GM21528 (cell line): ENCODE data around the gene NAT9.

ENCODE experiments used
- ATAC-seq: cut with Tn5 transposase; IDR thresholded peaks from one replicate; pipeline ENCODE4 v1.9.1; 2021; ENCODE audit warnings: mild to moderate bottlenecking, moderate library complexity; ENCODE audit not compliant: unreplicated experiment, low FRiP score

NAT9 gene, protein sequence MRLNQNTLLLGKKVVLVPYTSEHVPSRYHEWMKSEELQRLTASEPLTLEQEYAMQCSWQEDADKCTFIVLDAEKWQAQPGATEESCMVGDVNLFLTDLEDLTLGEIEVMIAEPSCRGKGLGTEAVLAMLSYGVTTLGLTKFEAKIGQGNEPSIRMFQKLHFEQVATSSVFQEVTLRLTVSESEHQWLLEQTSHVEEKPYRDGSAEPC

DNA sequence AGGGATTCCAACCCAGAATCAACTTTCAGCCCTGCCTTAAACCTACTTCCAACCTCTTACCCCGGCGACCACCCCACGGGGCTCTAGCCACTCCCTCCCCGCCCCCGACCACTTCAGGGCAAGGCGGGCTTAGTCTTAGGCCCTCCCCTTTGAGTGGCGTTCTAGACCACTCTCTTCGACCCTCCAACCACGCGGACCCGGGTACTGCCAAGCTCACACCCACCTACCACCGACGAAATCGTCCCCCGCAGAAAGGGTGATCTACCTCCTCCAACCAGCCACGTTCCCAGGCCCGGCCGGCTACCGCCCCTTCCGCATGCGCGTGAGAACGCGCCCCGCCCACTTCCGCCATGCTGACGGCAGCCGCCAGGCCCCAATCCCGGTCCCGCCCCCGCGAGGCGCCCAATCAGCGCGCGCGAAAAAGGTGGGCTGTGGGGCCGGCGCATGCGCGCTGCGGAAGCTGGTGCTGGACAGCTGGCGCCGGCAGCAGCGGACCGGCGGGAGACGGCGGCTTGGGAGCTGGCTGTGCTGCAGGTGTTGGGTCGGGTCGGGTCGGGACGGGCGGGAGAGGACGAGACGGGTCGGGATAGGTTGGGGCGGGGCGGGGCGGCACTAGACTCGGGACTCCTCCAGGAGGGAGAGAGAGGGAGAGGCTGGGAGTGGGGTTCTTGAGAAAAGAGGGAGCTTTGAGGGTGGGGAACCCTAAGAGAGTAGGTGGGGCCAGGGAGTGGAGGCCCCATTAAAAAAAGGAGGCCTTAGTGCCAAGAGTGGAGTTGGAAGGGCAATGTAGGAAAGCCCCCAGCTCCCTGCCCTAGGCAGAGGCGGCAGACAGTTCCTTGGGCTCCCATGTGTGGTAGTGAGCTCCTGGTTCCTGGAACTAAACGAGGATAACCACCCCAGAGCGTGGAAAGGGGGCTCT lies at the start of gene NAT9:
Gene NAT9, minus strand, starts transcription at position 302 of the 919 bp plus-strand sequence. CDS start 647 bp downstream, outside the sequence.
- ATAC-seq, result peak; percentile 71

DNA sequence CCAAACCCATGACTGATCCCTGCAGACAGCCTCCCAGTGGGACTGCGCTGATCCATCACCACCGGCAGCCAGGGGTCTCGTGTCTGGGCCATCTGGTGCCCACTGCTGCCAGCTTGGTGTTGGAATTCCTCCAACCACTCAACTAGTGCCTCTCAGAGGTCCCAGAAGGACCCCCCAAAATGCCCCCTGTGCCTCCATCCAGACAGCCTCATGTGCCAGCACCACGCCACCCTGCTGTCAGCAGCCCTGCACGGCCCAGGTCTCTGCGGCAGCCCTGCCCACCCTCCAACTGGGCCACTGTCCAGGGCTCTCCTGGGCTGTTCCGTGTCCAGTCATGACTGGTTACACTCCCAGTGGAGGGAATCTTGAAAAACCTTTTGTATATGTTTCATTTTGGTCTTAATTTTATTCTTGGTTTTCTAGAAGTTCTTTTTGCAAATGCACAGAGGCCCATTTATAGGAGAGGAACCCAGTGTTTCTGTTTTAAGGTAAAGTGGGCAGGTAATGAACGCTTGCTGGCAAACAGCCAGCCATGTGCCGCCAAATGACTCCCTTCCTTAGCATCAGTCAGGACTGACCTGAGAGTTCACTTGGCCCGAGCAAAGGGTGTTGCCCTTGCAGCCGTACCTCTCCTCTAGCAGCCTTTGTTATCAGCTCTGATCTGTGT lies 48.9 kb upstream of the NAT9 start:
- no peak for ATAC-seq

DNA sequence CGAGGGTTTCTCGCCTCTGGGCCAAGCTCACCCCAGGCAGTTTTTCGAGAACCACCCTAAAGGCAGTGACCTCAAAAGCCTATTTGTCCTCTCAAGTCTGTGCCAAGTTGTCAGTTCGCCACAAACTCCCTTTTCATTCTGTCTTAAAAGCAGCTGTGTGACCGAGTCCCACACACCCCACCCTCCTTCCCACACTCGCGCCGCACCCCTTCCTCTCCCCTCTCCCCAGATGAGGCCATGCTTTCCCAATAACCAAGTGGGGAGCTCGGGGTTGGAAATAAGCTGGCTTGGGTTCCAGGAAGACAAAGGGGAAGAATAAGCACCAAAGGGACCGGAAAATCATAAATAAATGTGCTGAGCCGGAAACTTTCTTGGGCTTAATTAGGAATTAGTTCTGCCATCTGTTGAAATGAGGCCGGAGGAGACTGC lies 46.8 kb upstream of the NAT9 start:
- no peak for ATAC-seq

DNA sequence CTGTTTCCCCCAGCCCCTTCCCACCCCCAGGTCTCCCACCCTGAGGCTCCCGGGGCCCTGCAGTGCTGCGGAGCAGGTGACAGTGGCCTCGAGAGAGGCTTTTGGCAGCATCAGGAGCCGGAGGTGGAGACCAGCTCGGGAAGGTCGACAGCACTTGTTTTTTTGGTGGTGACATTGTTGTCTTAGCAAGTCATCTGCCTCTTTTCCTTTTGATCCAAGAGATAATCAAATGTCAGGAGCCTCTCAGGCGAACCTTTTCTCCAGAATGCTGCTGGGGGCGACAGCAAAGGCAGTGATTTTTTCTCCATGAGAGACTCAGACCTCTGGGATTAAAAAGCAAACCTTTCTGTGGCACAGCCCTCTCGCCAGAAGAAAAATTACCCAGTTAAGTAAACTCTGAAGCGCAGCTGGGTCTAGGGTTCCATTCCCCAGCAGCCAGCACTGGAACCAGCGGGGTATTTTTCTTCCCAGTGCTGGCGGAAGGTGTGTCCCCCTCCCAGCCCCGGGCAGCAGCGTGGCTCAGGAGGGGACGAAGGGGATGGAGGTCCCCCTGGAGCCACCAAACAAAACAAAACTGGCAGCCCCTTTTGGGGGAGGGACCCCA lies 46.3 kb upstream of the NAT9 start:
- no peak for ATAC-seq

DNA sequence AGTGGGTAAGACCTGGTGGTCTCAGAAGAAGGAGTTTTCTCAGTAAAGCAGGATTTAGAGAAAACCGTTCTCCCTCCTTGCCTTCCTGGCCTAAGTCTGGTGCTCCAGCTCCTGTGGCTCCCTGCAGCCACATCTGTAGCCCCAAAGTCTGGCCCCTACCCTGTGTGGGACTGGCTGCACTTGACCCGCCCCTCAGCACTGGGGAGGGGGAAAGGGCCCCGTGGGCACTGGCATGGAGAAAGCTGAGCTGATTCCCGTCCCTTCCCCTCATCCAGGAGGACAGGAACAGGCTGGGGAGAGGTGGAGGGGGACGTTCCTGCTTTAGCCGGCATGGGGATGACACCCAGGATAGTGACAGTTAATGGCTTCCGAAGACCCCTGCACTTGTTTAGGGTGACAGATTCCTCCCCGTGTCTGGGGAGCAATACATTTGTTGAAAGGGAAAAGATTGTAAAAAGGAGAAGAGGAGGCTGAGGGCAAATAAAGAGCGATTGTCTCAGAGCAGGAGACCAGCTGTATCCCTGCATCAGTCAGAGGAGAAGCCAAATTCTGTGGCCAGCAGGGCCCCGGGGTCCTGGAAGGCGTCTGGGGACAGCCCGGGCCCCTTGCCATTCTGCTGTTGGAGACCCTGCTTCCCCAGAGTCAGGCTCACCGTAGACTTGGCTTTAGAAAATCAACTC lies 45.6 kb upstream of the NAT9 start:
- ATAC-seq, result no peak

DNA sequence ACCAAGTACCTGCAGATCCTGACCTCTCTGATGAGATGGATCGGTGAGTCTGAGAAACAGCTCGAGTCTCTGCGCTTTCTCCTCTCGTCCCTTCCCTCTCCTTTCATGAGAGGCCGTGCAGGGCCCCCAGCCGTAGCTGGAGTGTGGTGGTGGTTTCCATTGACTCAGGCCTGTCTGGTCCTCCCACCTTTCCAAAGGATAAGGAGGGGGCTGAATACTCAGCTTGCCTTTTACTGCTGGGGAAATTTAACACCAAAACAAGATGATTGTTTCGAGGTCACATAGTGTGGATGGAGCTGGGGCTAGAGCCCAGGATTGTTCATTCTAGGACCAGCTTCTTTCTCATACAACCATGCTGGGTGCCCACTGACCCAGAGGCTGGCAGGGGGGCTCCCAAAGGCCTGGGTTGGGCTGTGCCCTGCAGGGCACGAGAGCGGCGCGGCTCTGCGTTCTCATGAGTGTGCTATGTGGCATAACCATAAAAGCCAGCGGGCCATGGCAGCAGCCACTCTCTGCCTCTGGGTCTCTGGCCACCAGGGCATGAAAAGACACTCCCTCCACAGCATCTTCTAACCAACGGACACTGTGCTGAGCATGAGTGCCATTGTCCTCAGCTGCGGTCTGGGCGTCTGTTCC lies 43.8 kb upstream of the NAT9 start:
- no peak for ATAC-seq

DNA sequence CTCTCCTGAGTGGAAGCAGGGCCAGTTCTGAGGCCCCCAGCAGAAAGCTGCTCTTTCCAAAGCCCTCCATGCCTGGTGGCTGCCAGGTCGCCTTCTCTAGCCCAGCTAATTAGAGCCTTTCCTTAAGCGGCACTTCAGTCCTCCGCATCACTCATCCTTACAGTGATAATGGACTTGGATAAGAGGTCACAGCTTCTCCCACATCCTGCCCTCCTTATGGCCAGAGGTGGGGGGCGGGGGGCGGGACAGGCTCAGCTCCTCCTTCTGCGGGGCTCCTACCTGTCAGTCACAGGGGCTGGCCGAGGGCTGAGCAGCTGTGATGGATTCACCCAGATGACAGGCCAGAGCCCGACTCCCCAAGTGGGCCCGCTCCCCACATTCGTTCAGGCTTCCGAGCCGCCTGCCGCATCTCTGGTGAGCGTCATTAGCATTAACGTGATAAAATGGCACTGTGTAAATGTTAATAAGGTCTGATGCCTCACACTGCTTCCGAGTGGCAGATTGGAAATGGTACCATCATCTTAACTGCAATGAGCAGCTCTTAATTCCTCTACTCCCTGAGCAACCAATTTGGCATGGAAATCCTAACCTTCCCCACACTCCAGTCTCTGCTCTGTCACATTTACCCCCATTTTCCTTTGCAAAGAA lies 42.3 kb upstream of the NAT9 start:
- ATAC-seq, result no peak

DNA sequence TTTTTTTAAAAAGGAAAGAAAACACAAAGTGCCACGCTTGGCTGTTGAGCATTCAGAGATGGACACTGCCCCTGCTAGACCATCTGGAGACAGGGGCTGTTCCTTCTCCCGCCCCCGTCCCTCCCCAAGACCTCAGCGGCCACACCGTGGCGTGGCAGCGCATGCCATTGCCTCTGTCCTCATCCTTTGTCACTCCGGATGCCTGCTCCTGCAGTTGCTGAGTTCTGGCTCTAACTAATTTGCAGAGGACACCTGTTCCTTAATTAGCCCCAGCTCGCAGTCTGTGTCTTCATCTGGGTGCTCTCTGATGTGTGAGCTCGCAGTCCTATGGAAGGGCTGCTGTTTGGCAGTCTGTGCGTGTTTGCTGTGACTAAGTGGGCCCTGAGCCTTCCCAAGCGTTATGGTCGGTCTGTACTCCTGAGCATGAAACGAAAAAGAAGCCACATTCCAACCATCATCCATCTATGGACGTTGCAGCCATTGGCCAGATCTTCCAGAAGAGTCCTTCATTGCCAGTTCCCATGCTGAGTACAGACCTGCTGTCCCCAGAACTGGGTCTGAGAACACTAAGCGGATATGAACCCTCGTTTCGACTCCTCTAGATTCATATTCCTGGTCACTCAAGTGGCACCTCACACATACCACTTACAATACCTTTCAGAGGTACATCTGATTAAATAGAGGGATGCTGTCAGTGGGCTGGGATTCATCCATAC lies 40.9 kb upstream of the NAT9 start:
- ATAC-seq, result no peak

DNA sequence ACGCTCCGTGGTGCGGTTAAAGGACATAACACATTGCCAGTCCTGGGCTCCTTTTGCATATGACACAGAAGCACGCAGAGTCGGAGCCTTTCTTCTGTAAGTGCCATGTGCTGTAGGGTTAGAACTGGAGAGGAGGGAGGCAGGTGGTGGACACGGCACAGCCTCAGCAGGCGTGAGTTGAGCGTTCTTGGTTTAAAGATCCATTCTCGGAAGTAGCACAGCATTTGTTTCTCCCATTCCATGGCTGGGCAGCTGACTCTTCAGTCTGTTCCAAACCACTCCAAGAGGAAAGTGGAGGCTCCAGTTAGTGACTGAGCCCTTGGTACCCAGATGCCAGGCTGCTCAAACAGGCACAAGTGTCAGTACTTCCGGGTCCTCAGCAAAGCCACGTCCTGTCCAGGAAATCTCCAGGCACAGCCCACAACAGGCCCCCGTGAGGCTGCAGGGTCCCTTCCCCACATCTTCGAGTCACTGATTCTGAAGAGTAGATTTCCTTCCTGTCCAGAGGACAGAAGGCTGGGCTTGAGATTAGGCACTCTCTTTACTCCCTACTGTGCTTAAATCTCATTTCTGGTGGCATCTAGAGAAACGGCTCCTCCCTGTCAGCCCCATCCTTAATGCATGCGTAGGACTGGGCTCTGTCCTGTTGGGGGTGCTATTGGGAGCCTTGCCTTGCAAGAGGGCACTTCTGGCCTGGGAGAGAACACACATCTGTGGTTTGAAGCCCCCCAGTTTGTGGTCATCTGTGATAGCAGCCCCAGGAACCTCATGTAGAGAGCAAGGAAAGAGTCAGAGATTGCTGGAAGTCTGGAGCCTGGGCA lies 39.6 kb upstream of the NAT9 start:
- ATAC-seq, result no peak

DNA sequence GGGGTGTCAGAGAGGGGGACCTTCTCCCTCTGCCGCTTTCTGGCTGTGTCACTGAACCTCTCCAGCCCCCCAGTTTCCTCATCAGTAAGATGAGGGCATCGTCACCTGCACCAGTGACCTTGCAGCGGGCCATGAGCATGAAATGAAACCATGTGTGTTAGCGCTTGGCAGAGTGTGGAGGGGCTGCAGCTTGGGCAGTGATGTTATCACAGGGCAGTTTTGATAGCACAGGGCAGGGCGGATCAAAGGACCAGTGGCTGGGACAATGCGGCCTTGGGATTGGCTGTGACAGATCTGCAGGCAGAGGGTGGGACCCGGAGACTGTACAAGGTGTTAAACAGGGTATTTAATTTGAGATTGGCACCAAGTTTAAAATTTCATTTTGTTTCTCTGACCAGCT lies 38.9 kb upstream of the NAT9 start:
- ATAC-seq, result no peak

DNA sequence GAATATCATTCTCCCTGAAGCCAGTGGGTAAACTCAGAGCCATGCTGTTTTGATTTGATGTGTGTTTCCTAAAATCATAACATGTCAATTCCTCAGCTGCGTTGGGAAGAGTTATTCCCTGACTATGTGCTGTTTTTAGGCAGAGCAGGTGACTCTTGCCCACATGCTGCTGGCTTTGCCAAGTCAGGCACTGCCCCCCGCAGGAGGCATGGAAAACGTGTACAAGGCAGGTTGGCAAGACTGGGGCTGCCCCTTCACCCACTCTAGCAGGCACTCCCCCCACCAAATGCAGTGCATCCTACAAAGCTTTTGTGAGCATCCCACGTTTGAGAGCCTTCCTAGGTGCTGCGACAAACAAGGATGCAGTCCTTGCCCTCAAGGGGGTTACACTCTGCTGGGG lies 38.3 kb upstream of the NAT9 start:
- ATAC-seq, result no peak

DNA sequence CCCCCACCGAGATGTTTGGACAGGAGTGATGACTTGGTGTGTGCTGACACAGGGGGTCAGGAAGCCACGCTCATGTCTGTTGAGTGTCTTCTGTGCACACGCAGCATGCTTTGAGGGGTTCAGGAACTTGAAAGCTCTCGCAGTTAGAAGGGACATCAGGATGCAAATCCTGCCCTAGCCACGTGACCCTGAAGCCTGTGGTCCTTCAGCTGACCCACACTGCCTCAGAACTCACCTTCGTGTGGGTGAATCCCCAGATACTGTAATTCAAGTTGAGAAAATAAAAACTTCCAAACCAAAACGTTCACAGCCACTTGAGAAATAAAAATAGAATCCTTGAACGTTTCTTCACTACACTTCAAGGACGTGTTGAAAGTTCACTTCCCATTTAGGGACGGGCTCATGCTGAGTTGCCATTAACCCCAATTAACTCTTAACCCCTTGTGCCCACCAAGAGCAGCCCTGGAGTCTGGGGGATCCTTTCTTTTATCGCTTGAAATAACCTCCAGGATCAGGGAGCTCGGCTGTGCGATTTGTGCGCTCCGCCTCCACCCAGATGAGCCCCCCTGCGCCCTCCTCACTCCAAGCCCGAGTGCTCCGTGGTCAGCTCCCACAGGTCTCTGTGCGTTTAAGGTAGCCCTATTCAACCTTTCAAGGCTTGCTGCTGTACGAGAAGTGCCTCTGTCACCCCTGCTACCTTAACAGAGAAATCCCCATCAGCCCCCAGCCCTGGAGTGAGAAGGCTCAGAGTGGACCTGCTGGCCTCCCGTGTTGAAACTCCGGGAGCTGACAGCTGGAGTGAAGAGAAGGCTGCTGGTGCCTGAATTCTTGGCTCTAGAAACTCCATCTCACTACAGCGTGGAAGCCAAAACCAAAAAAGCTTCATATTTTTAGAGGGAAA lies 36.2 kb upstream of the NAT9 start:
- ATAC-seq, result no peak

DNA sequence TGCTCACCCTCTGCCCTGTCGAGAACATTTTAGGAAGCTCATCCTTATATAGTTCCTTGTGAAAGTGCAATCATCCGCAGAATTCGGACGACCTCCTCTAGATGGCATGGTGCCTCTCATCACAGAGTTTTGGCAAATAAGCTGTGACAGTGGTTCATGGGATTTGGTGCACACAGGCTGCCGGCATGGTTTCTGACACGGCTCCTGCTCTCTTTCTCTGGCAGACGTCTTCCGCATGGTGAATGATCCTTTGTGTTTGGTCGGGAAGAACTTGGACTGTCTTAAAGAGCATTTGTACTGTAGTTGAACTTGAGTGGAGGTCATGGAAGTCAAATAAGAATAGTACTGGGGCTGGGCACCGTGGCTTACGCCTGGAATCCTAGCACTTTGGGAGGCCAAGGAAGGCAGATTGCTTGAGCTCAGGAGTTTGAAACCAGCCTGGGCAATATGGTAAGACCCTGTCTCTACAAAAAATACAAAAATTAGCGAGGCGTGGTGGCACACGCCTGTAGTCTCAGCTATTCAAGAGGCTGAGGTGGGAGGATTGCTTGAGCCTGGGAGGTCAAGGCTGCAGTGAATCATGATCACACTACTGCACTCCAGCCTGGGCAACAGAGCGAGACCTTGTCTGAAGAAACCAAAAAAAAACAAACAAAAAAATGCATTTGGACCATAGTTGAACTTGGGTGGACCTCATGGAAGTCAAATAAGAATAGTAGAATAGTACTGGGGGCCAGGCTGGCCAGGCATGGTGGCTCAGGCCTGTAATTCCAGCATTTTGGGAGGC lies 34.7 kb upstream of the NAT9 start:
- ATAC-seq, result no peak

DNA sequence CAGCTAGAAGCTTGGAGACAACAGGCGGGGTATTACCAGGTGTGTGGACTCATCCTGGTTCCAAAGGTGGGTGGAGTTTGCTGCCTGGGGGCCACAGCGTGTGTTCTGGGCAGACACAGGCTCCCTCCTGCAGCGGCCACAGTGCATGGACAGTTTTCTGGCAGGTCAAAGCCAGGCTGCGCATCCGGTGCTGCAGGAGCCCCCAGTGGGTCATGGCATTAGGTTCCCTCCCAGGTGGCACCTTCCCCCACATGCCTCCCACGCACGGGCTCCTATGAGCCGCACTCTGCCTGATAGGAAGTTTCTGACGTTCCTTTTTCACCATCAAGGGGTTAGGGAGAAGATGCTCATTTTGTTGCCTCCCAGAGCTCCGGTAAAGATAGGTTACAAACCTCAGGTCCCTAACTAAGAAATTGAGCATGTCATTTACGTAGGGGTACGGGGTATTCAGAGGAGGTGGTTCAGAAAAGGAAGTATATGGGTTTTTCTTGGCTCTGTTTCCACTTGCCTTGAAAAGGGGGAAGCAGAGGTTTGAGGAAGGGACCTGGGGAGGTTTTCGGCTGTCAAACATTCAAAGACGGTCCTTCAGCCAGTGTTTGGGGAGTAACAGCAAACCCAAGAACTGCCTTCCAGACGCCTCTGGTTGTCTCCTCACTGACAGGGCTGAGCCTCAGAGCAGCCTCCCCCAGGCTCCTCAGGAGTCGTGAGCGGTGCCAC lies 32.7 kb upstream of the NAT9 start:
- no peak for ATAC-seq

DNA sequence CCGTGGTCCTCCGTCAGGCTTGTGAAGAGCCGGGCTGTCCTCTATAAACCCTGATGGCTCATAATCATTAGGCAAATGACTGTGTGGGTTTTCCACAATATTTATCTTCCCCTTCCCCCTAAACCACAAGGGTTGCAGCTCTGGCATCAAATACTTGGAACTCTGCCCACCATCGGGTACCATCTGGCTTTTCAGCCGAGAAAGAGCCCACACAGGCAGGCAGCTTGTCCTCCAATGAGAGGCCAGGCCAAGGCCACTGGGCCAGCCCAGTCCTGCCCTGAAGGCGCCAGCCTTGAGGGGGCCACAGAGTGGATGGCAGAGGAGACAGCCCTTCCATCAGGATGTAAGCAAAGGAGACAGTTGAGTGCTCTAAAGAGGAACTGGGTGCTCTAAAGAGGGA lies 31.8 kb upstream of the NAT9 start:
- ATAC-seq, result no peak

DNA sequence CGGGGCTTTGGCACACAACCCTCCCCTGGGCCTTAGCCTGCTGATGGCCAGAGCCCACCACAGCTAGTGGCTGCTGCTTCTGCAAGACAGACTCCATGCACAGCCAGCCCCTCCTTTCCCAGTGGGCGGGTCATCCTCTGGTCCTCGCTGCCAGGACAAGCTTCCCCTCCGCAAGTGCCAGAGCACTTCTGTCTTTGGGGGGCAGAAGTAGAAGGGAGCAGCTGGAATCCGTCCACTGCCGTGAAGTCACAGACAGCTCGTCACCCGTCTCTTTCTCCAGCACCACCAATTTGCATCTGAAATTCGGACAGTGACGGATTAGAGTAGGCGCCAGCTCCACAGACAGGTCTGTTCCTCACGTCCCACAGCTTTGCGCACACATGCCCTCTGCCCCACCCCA lies 31.3 kb upstream of the NAT9 start:
- no peak for ATAC-seq
